Neural cell (in vitro differentiated cells): ENCODE results near the gene OSBP2. TPM values are rescaled to one million over a fixed set of nuclear protein-coding genes. Genes with fewer than 3 reads are reported as not detected.

Source experiments
- H2AFZ ChIP-seq: fragments of 200-600, 300-800 bp; sonication (generic), shearing (Covaris generic); 2 replicates; pipeline ENCODE4 v1.6.0; 2014; ENCODE audit warnings: low read depth, mild to moderate bottlenecking, antibody characterized with exemption, low read length, moderate library complexity
- H3F3A ChIP-seq: fragments of 200-600 bp; shearing (Covaris generic); 2 replicates; pipeline ENCODE4 v1.6.1; 2016; ENCODE audit warnings: mild to moderate bottlenecking, moderate library complexity, mixed read lengths, antibody characterized with exemption, low read length; ENCODE audit not compliant: insufficient read depth, poor library complexity, severe bottlenecking
- H3K27ac ChIP-seq: fragments of 200-600, 300-800 bp; sonication (generic), shearing (Covaris generic); 2 replicates; pipeline ENCODE4 v1.5.1; 2014; ENCODE audit warnings: mild to moderate bottlenecking, low read length, moderate library complexity
- H3K27me3 ChIP-seq: fragments of 300-800, 200-600 bp; sonication (generic), shearing (Covaris generic); 2 replicates; pipeline ENCODE4 v1.6.0; 2014; ENCODE audit warnings: mild to moderate bottlenecking, low read depth, low read length, moderate library complexity; ENCODE audit not compliant: insufficient read depth
- H3K36me3 ChIP-seq: fragments of 300-800, 200-600 bp; sonication (generic), shearing (Covaris generic); 2 replicates; pipeline ENCODE4 v1.5.1; 2014; ENCODE audit warnings: mild to moderate bottlenecking, antibody characterized with exemption, low read length, moderate library complexity; ENCODE audit not compliant: insufficient read depth
- H3K4me2 ChIP-seq: fragments of 300-800, 200-600 bp; sonication (generic), shearing (Covaris generic); 2 replicates; pipeline ENCODE4 v1.6.0; 2014; ENCODE audit warnings: mild to moderate bottlenecking, low read length
- H3K4me3 ChIP-seq: fragments of 300-800, 200-600 bp; sonication (generic), shearing (Covaris generic); 2 replicates; pipeline ENCODE4 v1.5.1; 2014; ENCODE audit warnings: mild to moderate bottlenecking, low read length, moderate library complexity
- H3K79me2 ChIP-seq: fragments of 200-600 bp; shearing (Covaris generic); replicated peaks from 2 replicates; pipeline ENCODE4 v1.6.0; 2014; ENCODE audit warnings: mild to moderate bottlenecking, low read length, moderate library complexity; ENCODE audit not compliant: insufficient read depth
- H3K9ac ChIP-seq: fragments of 300-800, 200-600 bp; sonication (generic), shearing (Covaris generic); 2 replicates; pipeline ENCODE4 v1.6.1; 2016; ENCODE audit warnings: mild to moderate bottlenecking, low read length, mixed read lengths
- H3K9me2 ChIP-seq: fragments of 200-600 bp; shearing (Covaris generic); 2 replicates; pipeline ENCODE4 v1.6.1; 2016; ENCODE audit warnings: mild to moderate bottlenecking, low read length, mixed read lengths; ENCODE audit not compliant: insufficient read depth
- H3K9me3 ChIP-seq: fragments of 200-600, 300-800 bp; sonication (generic), shearing (Covaris generic); 2 replicates; pipeline ENCODE4 v1.6.1; 2016; ENCODE audit warnings: mild to moderate bottlenecking, mixed run types, low read length, moderate library complexity, mixed read lengths
- H4K20me1 ChIP-seq: fragments of 200-600 bp; shearing (Covaris generic); 2 replicates; pipeline ENCODE4 v1.6.1; 2016; ENCODE audit warnings: mild to moderate bottlenecking, mixed run types; ENCODE audit not compliant: insufficient read depth
- CTCF ChIP-seq: fragments of 450-650 bp; IDR thresholded peaks from 2 replicates; pipeline ENCODE4 v1.5.1; 2014; ENCODE audit warnings: antibody characterized with exemption, mild to moderate bottlenecking, moderate library complexity; ENCODE audit not compliant: poor library complexity, severe bottlenecking
- EP300 ChIP-seq: fragments of 450-650 bp; conservative IDR thresholded peaks from 2 replicates; pipeline ENCODE4 v1.6.1; 2014; ENCODE audit warnings: antibody characterized with exemption, mild to moderate bottlenecking, moderate library complexity; ENCODE audit not compliant: poor library complexity, severe bottlenecking
- EZH2 ChIP-seq: fragments of 200-600, 300-800 bp; shearing (Covaris generic), sonication (generic); IDR thresholded peaks from 2 replicates; pipeline ENCODE4 v1.6.1; 2014; ENCODE audit warnings: antibody characterized with exemption, low read length, borderline replicate concordance, mild to moderate bottlenecking; ENCODE audit not compliant: insufficient read depth, poor library complexity, severe bottlenecking
- MXI1 ChIP-seq: fragments of 450-650 bp; conservative IDR thresholded peaks from 2 replicates; pipeline ENCODE4 v1.6.1; 2014; ENCODE audit warnings: antibody characterized with exemption, mild to moderate bottlenecking; ENCODE audit not compliant: poor library complexity, severe bottlenecking
- POLR2AphosphoS5 ChIP-seq: IDR thresholded peaks from 2 replicates; pipeline ENCODE4 v1.6.1; 2012
- RAD21 ChIP-seq: fragments of 450-650 bp; conservative IDR thresholded peaks from 2 replicates; pipeline ENCODE4 v1.6.1; 2014; ENCODE audit warnings: antibody characterized with exemption, mild to moderate bottlenecking, moderate library complexity
- REST ChIP-seq: IDR thresholded peaks from 2 replicates; pipeline ENCODE4 v1.6.1; 2012; ENCODE audit warnings: borderline replicate concordance
- SMC3 ChIP-seq: fragments of 450-650 bp; conservative IDR thresholded peaks from 2 replicates; pipeline ENCODE4 v1.6.1; 2014; ENCODE audit warnings: antibody characterized with exemption, mild to moderate bottlenecking, moderate library complexity; ENCODE audit not compliant: poor library complexity
- TAF1 ChIP-seq: IDR thresholded peaks from 2 replicates; pipeline ENCODE4 v1.6.1; 2012; ENCODE audit warnings: low read depth
- polyA plus RNA-seq: library from polyadenylated mRNA; depleted of rRNA; stranded (reverse); fragments of >200 nt; gene quantifications from 2 replicates; pipeline ENCODE4 v1.2.3, GENCODE V29; 2014

The OSBP2 gene
- polyA plus RNA-seq, 1 donor from 2014 or later: 8.7 TPM

- no peaks in the 10 kb centered on the region for H3K27me3 ChIP-seq
- no peak overlapping the region for H2AFZ ChIP-seq
- no peaks in the 10 kb centered on the region for H3K79me2 ChIP-seq
- no peaks in the 10 kb centered on the region for H3K9me2 ChIP-seq
- H3K27ac ChIP-seq: no peak overlapping the region
- no peak for TF ChIP-seq EZH2
- no peak for TF ChIP-seq RAD21
- no peak for TF ChIP-seq REST
- no peak overlapping the region for H3K9ac ChIP-seq
- no peaks in the 10 kb centered on the region for H4K20me1 ChIP-seq
- H3K4me2 ChIP-seq: no peak overlapping the region
- no peaks in the 10 kb centered on the region for H3K36me3 ChIP-seq
- no peak overlapping the region for H3K4me3 ChIP-seq
- no peaks in the 10 kb centered on the region for H3F3A ChIP-seq
- H3K9me3 ChIP-seq: no peaks in the 10 kb centered on the region
Observed at GRCh38 chr22:30650508-30651116, 44.1 kb upstream of the OSBP2 start.

- Histone ChIP-seq H2AFZ (no peak overlapping the region), H3K79me2 (no peaks in the 10 kb centered on the region), H3K9me2 (no peaks in the 10 kb centered on the region), H3K27ac (no peak overlapping the region), H3K9me3 (no peaks in the 10 kb centered on the region), H4K20me1 (no peaks in the 10 kb centered on the region), H3K36me3 (no peaks in the 10 kb centered on the region), H3K9ac (no peak overlapping the region), H3K4me2 (no peak overlapping the region), H3K27me3 (no peaks in the 10 kb centered on the region), H3K4me3 (no peak overlapping the region), H3F3A (no peaks in the 10 kb centered on the region)
- TF ChIP-seq POLR2AphosphoS5 (no peak), CTCF (no peak), REST (no peak), RAD21 (no peak), MXI1 (no peak), EP300 (no peak), SMC3 (no peak), TAF1 (no peak), EZH2 (no peak)
Observed at GRCh38 chr22:30652852-30653251, 41.8 kb upstream of the OSBP2 start.
